Measurements from ENCODE around the gene CNTNAP5. TPM values are rescaled to one million over a fixed set of nuclear protein-coding genes. Genes with fewer than 3 reads are reported as not detected.

Gene CNTNAP5
- total RNA-seq, 1 donor from 2014 or later: 22.0 TPM

DNA sequence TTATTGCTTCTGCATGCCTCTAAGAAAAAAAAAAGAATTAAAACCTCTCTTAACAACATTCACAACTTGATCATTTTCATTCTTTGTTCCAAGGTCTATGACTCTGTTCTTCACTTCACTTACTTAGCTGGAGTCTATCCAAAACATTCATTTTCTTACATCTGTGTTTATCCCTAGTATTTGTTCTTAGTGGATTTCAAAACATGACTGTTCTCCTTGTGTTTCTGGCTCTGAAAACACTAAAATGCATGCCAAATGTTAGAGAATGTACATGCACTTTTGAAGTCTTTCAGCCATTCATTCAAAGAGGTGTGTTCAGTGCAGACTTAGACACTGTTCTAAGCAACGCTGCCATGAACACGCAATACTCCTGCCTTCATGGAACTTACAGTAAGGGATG, 138.8 kb downstream of the CNTNAP5 start:
- Mint-ChIP-seq H3K36me3 (ENCODE audit: unreplicated experiment) (no peaks in the 10 kb centered on the region), H3K9me3 (ENCODE audit: unreplicated experiment) (no peaks in the 10 kb centered on the region), H3K4me3 (ENCODE audit: unreplicated experiment) (no peak overlapping the region), H3K27ac (ENCODE audit: unreplicated experiment) (no peak overlapping the region), H3K27me3 (ENCODE audit: unreplicated experiment) (peaks cover 3% of the 10 kb centered on the region), H3K4me1 (ENCODE audit: low read depth, unreplicated experiment) (no peaks in the 10 kb centered on the region)
- DNase-seq: no peak
- TF ChIP-seq CTCF (IDR thresholded peaks at IDR 0.05; ENCODE audit: partially characterized antibody, unreplicated experiment): no peak

DNA sequence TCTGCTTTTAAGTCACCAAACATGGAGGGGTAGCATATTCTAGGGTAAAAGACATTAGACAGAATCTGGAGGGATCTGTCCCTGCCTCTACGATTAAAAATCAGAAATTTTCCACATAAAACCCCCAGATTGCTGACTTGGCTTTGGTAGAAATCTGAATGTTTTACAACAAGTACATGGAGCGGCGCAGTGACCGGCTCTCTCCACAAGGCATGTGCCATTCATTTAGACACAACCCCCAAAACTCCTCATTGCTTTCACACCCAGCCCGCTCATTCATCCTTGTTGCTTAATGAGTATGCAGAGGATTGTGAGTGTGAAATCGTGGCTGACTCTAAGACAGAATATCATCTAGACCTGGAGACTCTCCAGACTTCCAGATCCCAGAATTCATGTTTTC, 140.6 kb downstream of the CNTNAP5 start:
- Mint-ChIP-seq H3K9me3 (ENCODE audit: unreplicated experiment) (no peaks in the 10 kb centered on the region), H3K27me3 (ENCODE audit: unreplicated experiment) (peaks cover 3% of the 10 kb centered on the region), H3K4me1 (ENCODE audit: low read depth, unreplicated experiment) (no peaks in the 10 kb centered on the region), H3K36me3 (ENCODE audit: unreplicated experiment) (no peaks in the 10 kb centered on the region), H3K4me3 (ENCODE audit: unreplicated experiment) (no peak overlapping the region), H3K27ac (ENCODE audit: unreplicated experiment) (no peak overlapping the region)
- no peak for TF ChIP-seq CTCF (IDR thresholded peaks at IDR 0.05; ENCODE audit: partially characterized antibody, unreplicated experiment)
- DNase-seq: no peak

GRCh38 chr2:124171472-124172063, 146.5 kb downstream of the CNTNAP5 start:
- no peaks in the 10 kb centered on the region for H3K27me3 Mint-ChIP-seq (ENCODE audit: unreplicated experiment)
- no peak for TF ChIP-seq CTCF (IDR thresholded peaks at IDR 0.05; ENCODE audit: partially characterized antibody, unreplicated experiment)
- H3K4me1 Mint-ChIP-seq (ENCODE audit: low read depth, unreplicated experiment): no peaks in the 10 kb centered on the region
- no peaks in the 10 kb centered on the region for H3K36me3 Mint-ChIP-seq (ENCODE audit: unreplicated experiment)
- H3K4me3 Mint-ChIP-seq (ENCODE audit: unreplicated experiment): no peak overlapping the region
- no peak for DNase-seq
- H3K27ac Mint-ChIP-seq (ENCODE audit: unreplicated experiment): no peak overlapping the region
- no peaks in the 10 kb centered on the region for H3K9me3 Mint-ChIP-seq (ENCODE audit: unreplicated experiment)

- Mint-ChIP-seq H3K36me3 (ENCODE audit: unreplicated experiment) (no peaks in the 10 kb centered on the region), H3K9me3 (ENCODE audit: unreplicated experiment) (no peaks in the 10 kb centered on the region), H3K27me3 (ENCODE audit: unreplicated experiment) (no peaks in the 10 kb centered on the region), H3K4me3 (ENCODE audit: unreplicated experiment) (no peak overlapping the region), H3K27ac (ENCODE audit: unreplicated experiment) (no peak overlapping the region), H3K4me1 (ENCODE audit: low read depth, unreplicated experiment) (no peaks in the 10 kb centered on the region)
- TF ChIP-seq CTCF (IDR thresholded peaks at IDR 0.05; ENCODE audit: partially characterized antibody, unreplicated experiment): no peak
- no peak for DNase-seq
Measured at GRCh38 chr2:124178719-124179118, 153.6 kb downstream of the CNTNAP5 start.

DNA sequence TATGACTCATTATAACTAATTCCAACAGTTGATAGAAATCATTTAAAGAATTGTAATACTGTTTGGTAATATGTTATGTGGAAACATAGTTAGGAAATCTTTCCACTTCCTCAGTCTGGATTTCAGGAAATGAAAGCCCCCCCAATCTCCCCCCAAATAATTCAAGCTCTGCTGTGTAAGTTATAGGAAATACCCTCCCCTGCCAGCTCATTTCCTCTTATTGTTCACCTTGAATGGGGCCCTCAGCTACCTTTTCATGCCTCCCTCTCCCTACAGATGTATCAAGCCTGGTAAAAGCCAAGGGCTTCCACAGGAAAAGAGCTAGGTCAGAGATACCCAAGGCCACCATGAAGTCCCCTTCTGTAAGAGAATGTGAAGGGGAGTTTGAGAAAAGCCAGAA, 155.5 kb downstream of the CNTNAP5 start:
- no peak overlapping the region for H3K4me3 Mint-ChIP-seq (ENCODE audit: unreplicated experiment)
- H3K4me1 Mint-ChIP-seq (ENCODE audit: low read depth, unreplicated experiment): no peaks in the 10 kb centered on the region
- no peak for DNase-seq

More for the DNA sequence above, 155.5 kb downstream of the CNTNAP5 start:
- TF ChIP-seq CTCF (IDR thresholded peaks at IDR 0.05; ENCODE audit: partially characterized antibody, unreplicated experiment): no peak
- H3K9me3 Mint-ChIP-seq (ENCODE audit: unreplicated experiment): no peaks in the 10 kb centered on the region
- no peak overlapping the region for H3K27ac Mint-ChIP-seq (ENCODE audit: unreplicated experiment)
- no peaks in the 10 kb centered on the region for H3K27me3 Mint-ChIP-seq (ENCODE audit: unreplicated experiment)
- no peaks in the 10 kb centered on the region for H3K36me3 Mint-ChIP-seq (ENCODE audit: unreplicated experiment)
